Keratinocyte (primary cell): ENCODE data around the gene GOLGA6A. TPM values are rescaled to one million over a fixed set of nuclear protein-coding genes. Genes with fewer than 3 reads are reported as not detected.
"Not testable (repeated sequence)": the region's sequence is repeated elsewhere in the genome, so short reads cannot be mapped to it uniquely, and the experiment has no call there.

ENCODE experiments used
- DNase-seq: peaks from one replicate; pipeline ENCODE4 v3.0.0-alpha.2; 2011; ENCODE audit warnings: low read depth, missing footprints, low spot score
- FAIRE-seq: peaks from 2 replicates; lab custom pipeline; 2011; peaks lifted over from hg19 to GRCh38; lab: Jason Lieb, UNC
- H2AFZ ChIP-seq: 2 replicates; pipeline ENCODE4 v1.6.0; 2012; ENCODE audit warnings: low read length, control low read depth, inconsistent platforms; ENCODE audit not compliant: control insufficient read depth
- H3K27ac ChIP-seq: 2 replicates; pipeline ENCODE4 v1.5.1; 2011; ENCODE audit warnings: low read length; ENCODE audit not compliant: control insufficient read depth, insufficient read depth
- H3K27me3 ChIP-seq: 3 replicates; pipeline ENCODE4 v1.6.0; 2011; ENCODE audit warnings: low read length; ENCODE audit not compliant: control insufficient read depth, insufficient read depth; ENCODE audit errors: extremely low read depth
- H3K36me3 ChIP-seq, 2 experiments: 2 replicates in 1 of 2; 3 replicates in 1 of 2; pipeline ENCODE4 v1.5.1; 2011; ENCODE audit warnings: low read length in 2 of 2, mild to moderate bottlenecking in 1 of 2; ENCODE audit not compliant: control insufficient read depth in 2 of 2, insufficient read depth in 2 of 2; ENCODE audit errors: extremely low read depth in 1 of 2
- H3K4me1 ChIP-seq: 3 replicates; pipeline ENCODE4 v1.5.1; 2011; ENCODE audit warnings: low read length; ENCODE audit not compliant: control insufficient read depth, insufficient read depth; ENCODE audit errors: extremely low read depth
- H3K4me2 ChIP-seq: 3 replicates; pipeline ENCODE4 v1.6.0; 2011; ENCODE audit warnings: low read depth, low read length; ENCODE audit not compliant: control insufficient read depth, insufficient read depth; ENCODE audit errors: extremely low read depth
- H3K4me3 ChIP-seq, 3 experiments: fragments of 200-600 bp in 1 of 3; sonication (generic) in 1 of 3; 2 replicates in 2 of 3; 3 replicates in 1 of 3; pipeline ENCODE4 v1.5.1; 2011 to 2016; ENCODE audit warnings: low read length in 3 of 3, mild to moderate bottlenecking in 3 of 3, control low read depth in 2 of 3, inconsistent platforms in 1 of 3, low read depth in 1 of 3, mixed read lengths in 1 of 3, mixed run types in 1 of 3, moderate library complexity in 1 of 3; ENCODE audit not compliant: control insufficient read depth in 2 of 3, insufficient read depth in 2 of 3; ENCODE audit errors: extremely low read depth in 1 of 3
- H3K79me2 ChIP-seq: 2 replicates; pipeline ENCODE4 v1.6.0; 2012; ENCODE audit warnings: low read length; ENCODE audit not compliant: control insufficient read depth, insufficient read depth
- H3K9ac ChIP-seq: 3 replicates; pipeline ENCODE4 v1.6.0; 2011; ENCODE audit warnings: low read length; ENCODE audit not compliant: control insufficient read depth, insufficient read depth; ENCODE audit errors: extremely low read depth
- H3K9me1 ChIP-seq: 3 replicates; pipeline ENCODE4 v1.6.0; 2011; ENCODE audit warnings: low read length; ENCODE audit not compliant: control insufficient read depth, insufficient read depth; ENCODE audit errors: extremely low read depth
- H3K9me3 ChIP-seq: 2 replicates; pipeline ENCODE4 v1.5.1; 2012; ENCODE audit warnings: low read depth, low read length; ENCODE audit not compliant: control insufficient read depth
- H4K20me1 ChIP-seq: 3 replicates; pipeline ENCODE4 v1.6.0; 2011; ENCODE audit warnings: low read length; ENCODE audit not compliant: control insufficient read depth, insufficient read depth; ENCODE audit errors: extremely low read depth
- EZH2 ChIP-seq: IDR thresholded peaks from one replicate; pipeline ENCODE4 v1.6.1; 2012; ENCODE audit warnings: inconsistent platforms, mild to moderate bottlenecking, low read length, moderate library complexity
- dilution Hi-C: fragments of 300-500 bp; cut with MboI; formaldehyde crosslinking; loops from one replicate; pipeline ENCODE4 v1.7.0; 2020; ENCODE audit warnings: low sequenced_read_pairs; ENCODE audit not compliant: extremely low pct_ligation_motif_present
- polyA plus RNA-seq, 5 experiments: library from polyadenylated mRNA; depleted of rRNA in 3 of 5; stranded (reverse) in 3 of 5; stranded (forward) in 1 of 5; unstranded in 1 of 5; fragments of >200 nt; gene quantifications; 1 replicate in 1 of 5; 2 replicates in 3 of 5; 3 replicates in 1 of 5; pipeline versions ENCODE4 v1.2.1 to v1.2.3, GENCODE V29; 2011 to 2012; ENCODE audit warnings: missing spikeins in 2 of 5, low read depth in 1 of 5, low replicate concordance in 1 of 5
- TF ChIP-seq, protein P1 (sequence below), 3 experiments: IDR thresholded peaks in 1 of 3; conservative IDR thresholded peaks in 1 of 3; optimal IDR thresholded peaks in 1 of 3; 2 replicates in 2 of 3; 3 replicates in 1 of 3; pipeline versions ENCODE3 to v1.5.1; 2011; ENCODE audit warnings: low read length in 3 of 3, mild to moderate bottlenecking in 3 of 3, moderate library complexity in 2 of 3, control low read depth in 1 of 3, inconsistent platforms in 1 of 3; ENCODE audit not compliant: insufficient read depth in 2 of 3; ENCODE audit errors: extremely low read depth in 1 of 3

Gene GOLGA6A
- polyA plus RNA-seq, 1 donor (not counting 4 experiments of a cell fraction or from before 2014, with no cell fraction given), result not detected

DNA sequence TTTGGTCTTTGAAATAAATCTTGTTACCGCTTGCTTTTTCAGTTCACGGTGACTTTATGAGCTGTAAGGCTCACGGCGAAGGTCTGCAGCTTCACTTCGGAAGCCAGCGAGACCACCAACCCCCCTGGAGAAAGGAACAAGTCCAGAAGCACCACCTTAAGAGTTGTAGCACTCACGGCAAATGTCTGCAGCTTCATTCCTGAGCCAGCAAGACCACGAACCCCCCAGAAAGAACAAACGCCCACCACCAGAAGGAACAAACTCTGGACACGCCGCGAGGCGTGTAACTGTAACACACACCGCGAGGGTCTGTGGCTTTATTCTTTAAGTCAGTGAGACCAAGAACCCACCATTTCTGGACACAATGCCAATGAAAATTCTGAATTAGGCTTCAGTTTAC, 28.8 kb downstream of the GOLGA6A start:
- Histone ChIP-seq H3K9me1 (no peaks in the 10 kb centered on the region), H3K36me3 (no peaks in the 10 kb centered on the region), H3K4me1 (peaks cover 15% of the 10 kb centered on the region), H3K4me2 (no peak overlapping the region), H3K27ac (no peak overlapping the region), H4K20me1 (no peaks in the 10 kb centered on the region), H3K79me2 (no peaks in the 10 kb centered on the region), H3K9me3 (no peaks in the 10 kb centered on the region), H3K4me3 (no peak overlapping the region), H3K27me3 (no peaks in the 10 kb centered on the region), H3K9ac (no peak overlapping the region), H2AFZ (no peak overlapping the region)
- FAIRE-seq (no peak), DNase-seq (no peak)
- dilution Hi-C loops, result no loop called here
- no peak for TF ChIP-seq EZH2
- TF ChIP-seq, protein P1, sequence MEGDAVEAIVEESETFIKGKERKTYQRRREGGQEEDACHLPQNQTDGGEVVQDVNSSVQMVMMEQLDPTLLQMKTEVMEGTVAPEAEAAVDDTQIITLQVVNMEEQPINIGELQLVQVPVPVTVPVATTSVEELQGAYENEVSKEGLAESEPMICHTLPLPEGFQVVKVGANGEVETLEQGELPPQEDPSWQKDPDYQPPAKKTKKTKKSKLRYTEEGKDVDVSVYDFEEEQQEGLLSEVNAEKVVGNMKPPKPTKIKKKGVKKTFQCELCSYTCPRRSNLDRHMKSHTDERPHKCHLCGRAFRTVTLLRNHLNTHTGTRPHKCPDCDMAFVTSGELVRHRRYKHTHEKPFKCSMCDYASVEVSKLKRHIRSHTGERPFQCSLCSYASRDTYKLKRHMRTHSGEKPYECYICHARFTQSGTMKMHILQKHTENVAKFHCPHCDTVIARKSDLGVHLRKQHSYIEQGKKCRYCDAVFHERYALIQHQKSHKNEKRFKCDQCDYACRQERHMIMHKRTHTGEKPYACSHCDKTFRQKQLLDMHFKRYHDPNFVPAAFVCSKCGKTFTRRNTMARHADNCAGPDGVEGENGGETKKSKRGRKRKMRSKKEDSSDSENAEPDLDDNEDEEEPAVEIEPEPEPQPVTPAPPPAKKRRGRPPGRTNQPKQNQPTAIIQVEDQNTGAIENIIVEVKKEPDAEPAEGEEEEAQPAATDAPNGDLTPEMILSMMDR (optimal IDR thresholded peaks at IDR 0.05 in 1 of 3, IDR thresholded peaks at IDR 0.05 in 1 of 3, conservative IDR thresholded peaks at IDR 0.05 in 1 of 3; ENCODE audit: extremely low read depth in 1 of 3, insufficient read depth in 2 of 3, low read length in 3 of 3), result no peak

DNA sequence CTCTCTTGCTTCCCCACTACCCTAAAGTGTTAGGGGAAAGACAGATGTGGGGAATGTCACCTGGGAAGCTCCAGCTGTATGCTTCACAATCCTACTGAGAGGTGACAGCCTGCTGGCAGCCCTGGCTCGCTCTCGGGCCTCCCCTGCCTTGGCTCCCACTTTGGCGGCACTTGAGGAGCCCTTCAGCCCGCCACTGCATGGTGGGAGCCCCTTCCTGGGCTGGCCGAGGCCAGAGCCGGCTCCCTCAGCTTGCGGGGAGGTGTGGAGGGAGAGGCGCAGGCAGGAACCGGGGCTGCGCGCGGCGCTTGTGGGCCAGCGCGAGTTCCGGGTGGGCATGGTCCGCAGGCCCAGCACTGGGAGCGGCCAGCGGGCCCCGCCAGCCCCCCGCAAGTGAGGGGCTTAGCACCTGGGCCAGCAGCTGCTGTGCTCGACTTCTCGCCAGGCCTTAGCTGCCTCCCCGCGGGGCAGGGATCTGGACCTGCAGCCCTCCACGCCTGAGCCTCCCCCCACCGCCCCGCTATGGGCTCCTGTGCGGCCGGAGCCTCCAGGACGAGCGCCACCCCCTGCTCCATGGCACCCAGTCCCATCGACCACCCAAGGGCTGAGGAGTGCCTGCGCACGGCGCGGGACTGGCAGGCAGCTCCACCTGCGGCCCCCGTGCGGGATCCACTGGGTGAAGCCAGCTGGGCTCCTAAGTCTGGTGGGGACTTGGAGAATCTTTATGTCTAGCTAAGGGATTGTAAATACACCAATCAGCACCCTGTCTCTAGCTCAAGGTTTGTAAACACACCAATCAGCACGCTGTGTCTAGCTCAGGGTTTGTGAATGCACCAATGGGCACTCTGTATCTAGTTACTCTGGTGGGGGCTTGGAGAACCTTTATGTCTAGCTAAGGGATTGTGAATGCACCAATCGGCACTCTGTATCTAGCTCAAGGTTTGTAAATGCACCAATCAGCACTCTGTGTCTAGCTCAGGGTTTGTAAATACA, 29.8 kb downstream of the GOLGA6A start:
- dilution Hi-C loops, H3K4me2 ChIP-seq, H3K27ac ChIP-seq, H2AFZ ChIP-seq, H3K9me1 ChIP-seq, H3K4me3 ChIP-seq, H3K36me3 ChIP-seq, DNase-seq, H3K9me3 ChIP-seq, H3K79me2 ChIP-seq, H3K27me3 ChIP-seq, H3K9ac ChIP-seq, H4K20me1 ChIP-seq, FAIRE-seq: not testable (repeated sequence)
- peaks cover 15% of the 10 kb centered on the region for H3K4me1 ChIP-seq
